IPS-18c (cell line): ENCODE measurements around the gene SDK2.

Experiments
- H3K4me3 ChIP-seq: 2 replicates; pipeline ENCODE4 v1.7.0; 2013; ENCODE audit warnings: low read depth, mild to moderate bottlenecking, low read length, moderate library complexity; ENCODE audit not compliant: insufficient read depth
- H3K9me3 ChIP-seq: one replicate; pipeline ENCODE4 v1.6.1; 2013; ENCODE audit warnings: mild to moderate bottlenecking, low read length, moderate library complexity; ENCODE audit not compliant: control insufficient read depth, insufficient read depth

The SDK2 gene

GRCh38 chr17:73641826-73642600 is 2.2 kb downstream of the SDK2 start:
- H3K9me3 ChIP-seq: no peaks in the 10 kb centered on the region
- H3K4me3 ChIP-seq: peak overlapping the region; percentile 79; the same call in 1 of the 2 replicates

GRCh38 chr17:73640691-73641090 is 3.6 kb downstream of the SDK2 start:
- Histone ChIP-seq H3K4me3 (no peak overlapping the region), H3K9me3 (no peaks in the 10 kb centered on the region)

DNA sequence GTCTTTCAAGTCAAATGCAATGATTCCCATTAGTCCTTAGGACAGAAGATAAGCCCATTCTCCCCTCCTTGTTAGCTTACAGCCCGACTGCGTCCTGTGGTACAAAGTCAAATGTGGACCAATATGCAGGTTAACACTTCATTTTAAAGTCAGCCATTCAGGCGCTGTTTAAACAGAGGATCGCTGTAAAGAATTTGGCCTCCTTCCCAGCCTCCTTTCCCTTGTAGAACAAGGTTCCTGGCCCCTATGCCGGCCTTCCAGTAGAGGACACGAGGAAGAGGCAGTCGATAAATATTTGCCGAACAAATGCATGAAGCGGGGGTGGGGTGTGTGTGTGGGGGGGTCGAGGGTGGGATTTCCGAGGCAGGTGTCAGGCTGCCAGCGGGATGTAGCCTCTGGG is 4.3 kb downstream of the SDK2 start:
- no peak overlapping the region for H3K4me3 ChIP-seq

GRCh38 chr17:73639322-73639721 is 4.9 kb downstream of the SDK2 start:
- Histone ChIP-seq H3K9me3 (no peaks in the 10 kb centered on the region), H3K4me3 (no peak overlapping the region)

More for the DNA sequence above, 4.3 kb downstream of the SDK2 start:
- H3K9me3 ChIP-seq: no peaks in the 10 kb centered on the region

- no peak overlapping the region for H3K4me3 ChIP-seq
- no peaks in the 10 kb centered on the region for H3K9me3 ChIP-seq
These were observed 5.7 kb downstream of the SDK2 start for GRCh38 chr17:73638556-73638955.

- Histone ChIP-seq H3K4me3 (no peak overlapping the region), H3K9me3 (no peaks in the 10 kb centered on the region)
These were observed 6.4 kb downstream of the SDK2 start for GRCh38 chr17:73637866-73638265.

- H3K9me3 ChIP-seq: no peaks in the 10 kb centered on the region
- H3K4me3 ChIP-seq: no peak overlapping the region
These were observed 9.0 kb downstream of the SDK2 start for GRCh38 chr17:73635101-73635817.

- Histone ChIP-seq H3K4me3 (no peak overlapping the region), H3K9me3 (no peaks in the 10 kb centered on the region)
These were observed 9.6 kb downstream of the SDK2 start for GRCh38 chr17:73634629-73635028.

DNA sequence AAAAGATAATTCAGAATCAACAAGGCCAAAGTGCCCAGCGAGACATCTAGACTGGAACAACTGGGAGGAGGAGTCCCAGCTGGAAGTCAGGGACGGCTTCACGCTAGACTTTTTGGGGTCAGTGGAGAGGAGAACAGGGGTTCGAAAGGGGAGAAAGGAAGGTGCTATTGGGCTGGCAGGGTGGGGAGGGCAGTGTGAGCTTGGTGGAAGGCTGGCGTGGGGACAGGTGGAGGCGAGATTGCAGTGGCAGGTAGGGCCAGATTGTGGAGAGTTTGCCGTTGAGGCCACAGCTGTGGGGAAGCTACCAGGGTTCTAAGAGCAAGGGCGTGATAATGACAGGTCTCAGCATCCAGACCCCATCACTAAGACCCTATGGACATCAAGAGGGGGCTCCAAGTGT is 10.5 kb downstream of the SDK2 start:
- no peak overlapping the region for H3K4me3 ChIP-seq
- H3K9me3 ChIP-seq: no peaks in the 10 kb centered on the region

DNA sequence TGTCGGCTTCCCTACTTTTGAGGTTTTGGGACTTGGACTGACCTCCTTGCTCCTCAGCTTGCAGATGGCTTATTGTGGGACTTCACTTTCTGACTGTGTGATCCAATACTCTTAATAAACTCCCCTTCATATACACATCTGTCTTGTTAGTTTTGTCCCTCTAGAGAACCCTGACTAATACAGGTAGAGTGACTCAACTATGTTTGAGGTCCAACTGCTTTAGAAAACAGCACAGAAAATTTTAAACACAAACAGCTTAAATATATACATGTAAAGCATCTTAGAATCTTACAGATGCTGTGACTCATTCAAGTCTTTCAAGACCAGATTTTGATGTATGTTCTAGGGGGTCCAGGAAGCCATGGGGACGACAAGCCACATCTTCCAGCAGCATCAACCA is 11.7 kb downstream of the SDK2 start:
- Histone ChIP-seq H3K9me3 (no peaks in the 10 kb centered on the region), H3K4me3 (no peak overlapping the region)

DNA sequence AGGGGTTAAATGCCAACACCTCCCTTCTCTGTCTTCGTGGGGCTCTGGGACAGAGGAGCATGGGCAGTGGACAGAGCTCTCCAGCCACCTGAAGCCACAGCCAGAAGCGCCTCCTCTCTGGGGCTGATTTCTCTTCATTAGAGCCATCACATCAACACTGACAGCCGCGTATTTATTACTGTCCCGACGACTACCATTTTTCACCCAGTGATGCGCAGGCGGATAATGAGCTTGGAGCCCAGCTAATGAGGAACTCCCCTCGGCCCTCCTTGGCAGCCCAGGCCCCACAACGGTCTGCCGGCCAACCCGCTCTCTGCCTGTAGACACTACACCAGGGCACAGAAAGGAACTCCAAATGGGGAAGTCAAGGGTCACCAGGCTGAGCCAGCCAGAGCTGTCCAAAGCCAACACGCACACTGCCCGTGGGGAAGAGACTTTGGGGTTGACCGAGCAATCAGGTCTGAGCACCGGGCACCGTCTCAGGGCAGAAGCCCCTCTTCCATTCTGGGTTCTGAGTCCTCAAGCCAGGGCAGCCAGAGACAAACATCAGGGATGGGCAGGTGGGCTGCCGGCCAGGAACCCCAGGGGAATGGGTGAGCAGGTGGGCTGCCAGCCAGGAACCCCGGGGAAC is 13.2 kb downstream of the SDK2 start:
- no peaks in the 10 kb centered on the region for H3K9me3 ChIP-seq
- no peak overlapping the region for H3K4me3 ChIP-seq

GRCh38 chr17:73630531-73630930 is 13.7 kb downstream of the SDK2 start:
- Histone ChIP-seq H3K9me3 (no peaks in the 10 kb centered on the region), H3K4me3 (no peak overlapping the region)

GRCh38 chr17:73628642-73629552 is 15.3 kb downstream of the SDK2 start:
- Histone ChIP-seq H3K9me3 (no peaks in the 10 kb centered on the region), H3K4me3 (no peak overlapping the region)

GRCh38 chr17:73625991-73626673 is 18.1 kb downstream of the SDK2 start:
- Histone ChIP-seq H3K4me3 (no peak overlapping the region), H3K9me3 (no peaks in the 10 kb centered on the region)

- Histone ChIP-seq H3K4me3 (no peak overlapping the region), H3K9me3 (no peaks in the 10 kb centered on the region)
These were observed 19.2 kb downstream of the SDK2 start for GRCh38 chr17:73625006-73625405.

DNA sequence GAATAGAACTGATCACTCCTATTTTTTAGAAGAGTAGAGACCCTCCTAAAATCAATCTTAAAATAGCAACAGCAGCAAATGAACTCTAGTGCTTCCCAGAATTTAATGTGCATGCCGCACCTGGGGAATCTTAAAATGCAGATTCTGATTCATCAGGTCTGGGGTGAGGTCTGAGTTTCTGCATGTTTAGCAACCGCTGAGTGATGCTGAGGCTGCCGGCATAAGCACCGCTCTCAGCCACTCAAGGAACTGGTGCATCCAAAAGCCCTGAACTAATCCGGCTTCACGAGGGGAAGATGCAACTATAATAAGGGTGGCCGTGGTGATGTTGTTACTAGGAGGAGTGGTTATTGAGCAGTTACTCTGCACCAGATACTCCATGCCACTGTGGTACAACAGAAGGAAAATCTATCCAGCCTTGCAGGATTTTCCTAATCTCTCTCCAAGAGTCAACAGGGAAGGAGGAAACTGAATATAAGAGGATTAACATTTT is 19.7 kb downstream of the SDK2 start:
- H3K4me3 ChIP-seq: no peak overlapping the region
- H3K9me3 ChIP-seq: no peaks in the 10 kb centered on the region
